HG02938 (cell line): Measurements from ENCODE around the gene NUP133.
"Not testable (repeated sequence)": the region's sequence is repeated elsewhere in the genome, so short reads cannot be mapped to it uniquely, and the experiment has no call there.

Experiments
- ATAC-seq: cut with Tn5 transposase; IDR thresholded peaks from one replicate; pipeline ENCODE4 v1.9.1; 2021; ENCODE audit warnings: mild to moderate bottlenecking, moderate library complexity; ENCODE audit not compliant: unreplicated experiment

NUP133 gene

GRCh38 chr1:229507951-229508822 lies at the start of gene NUP133:
NUP133 (minus strand) TSS chr1:229508341; CDS start chr1:229508249, 92 bp downstream.
- peak; percentile 90 for ATAC-seq

- ATAC-seq, result peak; percentile 22
These were observed 49.2 kb upstream of the NUP133 start for GRCh38 chr1:229557200-229557850.

- ATAC-seq, result no peak
These were observed 46.9 kb upstream of the NUP133 start for GRCh38 chr1:229554886-229555621.

GRCh38 chr1:229553621-229554130 lies 45.5 kb upstream of the NUP133 start:
- ATAC-seq, result no peak

- no peak for ATAC-seq
These were observed 44.6 kb upstream of the NUP133 start for GRCh38 chr1:229552732-229553131.

GRCh38 chr1:229550812-229551567 lies 42.8 kb upstream of the NUP133 start:
- no peak for ATAC-seq

GRCh38 chr1:229547542-229547941 lies 39.4 kb upstream of the NUP133 start:
- ATAC-seq, result no peak

- no peak for ATAC-seq
These were observed 36.4 kb upstream of the NUP133 start for GRCh38 chr1:229544587-229544986.

- no peak for ATAC-seq
These were observed 31.8 kb upstream of the NUP133 start for GRCh38 chr1:229539863-229540506.

GRCh38 chr1:229538945-229539344 lies 30.8 kb upstream of the NUP133 start:
- no peak for ATAC-seq

GRCh38 chr1:229537894-229538293 lies 29.8 kb upstream of the NUP133 start:
- no peak for ATAC-seq

- ATAC-seq, result no peak
These were observed 28.8 kb upstream of the NUP133 start for GRCh38 chr1:229536982-229537381.

GRCh38 chr1:229535230-229535629 lies 27.1 kb upstream of the NUP133 start:
- ATAC-seq, result no peak

- no peak for ATAC-seq
These were observed 23.2 kb upstream of the NUP133 start for GRCh38 chr1:229531326-229531725.

- ATAC-seq, result no peak
These were observed 21.5 kb upstream of the NUP133 start for GRCh38 chr1:229529639-229530038.

- no peak for ATAC-seq
These were observed 18.6 kb upstream of the NUP133 start for GRCh38 chr1:229526695-229527094.

GRCh38 chr1:229523052-229523451 lies 14.9 kb upstream of the NUP133 start:
- no peak for ATAC-seq

- no peak for ATAC-seq
These were observed 6.6 kb upstream of the NUP133 start for GRCh38 chr1:229514578-229515275.

- not testable (repeated sequence) for ATAC-seq
These were observed 3.5 kb upstream of the NUP133 start for GRCh38 chr1:229511625-229512024.
